Measurements from ENCODE around the gene PAX5. TPM values are rescaled to one million over a fixed set of nuclear protein-coding genes. Genes with fewer than 3 reads are reported as not detected.

Gene PAX5
- total RNA-seq, 1 donor from 2014 or later = 24.3 TPM

DNA sequence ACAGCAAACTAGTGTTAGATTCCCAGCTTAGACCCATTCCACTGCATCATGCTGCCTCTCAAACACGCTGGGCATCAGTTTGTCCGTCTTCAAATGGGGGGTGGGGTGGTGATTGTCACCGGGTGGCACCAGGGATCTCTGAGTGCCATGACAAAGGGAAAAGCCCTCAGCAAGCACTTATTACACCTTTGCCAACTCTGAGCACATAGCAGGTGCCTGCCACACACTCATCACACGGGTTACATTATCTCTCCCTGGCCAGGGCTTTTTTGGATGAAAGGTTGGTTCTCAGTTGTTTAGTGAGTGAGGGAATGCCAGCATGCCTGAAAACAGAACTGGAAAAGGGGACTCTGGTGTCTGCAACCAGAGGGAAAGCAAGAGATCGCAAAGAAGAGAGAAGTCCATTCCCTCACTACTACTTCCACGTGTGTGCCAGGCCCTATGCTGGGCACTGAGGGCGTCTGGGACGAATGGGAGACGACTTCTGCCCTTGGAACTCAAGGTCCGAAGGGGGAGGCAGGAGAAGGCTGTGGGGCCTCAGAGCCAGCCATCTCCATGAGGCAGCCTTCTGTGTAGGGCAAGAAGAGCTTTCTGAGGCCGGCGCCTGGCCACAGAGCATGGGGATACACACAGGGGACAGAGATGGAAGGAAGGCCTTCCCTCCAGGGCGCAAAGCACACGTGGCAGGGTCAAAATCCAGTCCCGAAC, 48.9 kb downstream of the PAX5 start:
- DNase-seq = no peak
- Mint-ChIP-seq H3K36me3 (ENCODE audit: unreplicated experiment) (peaks cover 6% of the 10 kb centered on the region), H3K27ac (ENCODE audit: unreplicated experiment) (peak overlapping the region; percentile 14), H3K27me3 (ENCODE audit: unreplicated experiment) (peaks cover 27% of the 10 kb centered on the region), H3K4me1 (ENCODE audit: low read depth, unreplicated experiment) (peaks cover 20% of the 10 kb centered on the region), H3K9me3 (ENCODE audit: unreplicated experiment) (peaks cover 5% of the 10 kb centered on the region), H3K4me3 (ENCODE audit: unreplicated experiment) (peak overlapping the region; percentile 82)
- TF ChIP-seq, protein P1, sequence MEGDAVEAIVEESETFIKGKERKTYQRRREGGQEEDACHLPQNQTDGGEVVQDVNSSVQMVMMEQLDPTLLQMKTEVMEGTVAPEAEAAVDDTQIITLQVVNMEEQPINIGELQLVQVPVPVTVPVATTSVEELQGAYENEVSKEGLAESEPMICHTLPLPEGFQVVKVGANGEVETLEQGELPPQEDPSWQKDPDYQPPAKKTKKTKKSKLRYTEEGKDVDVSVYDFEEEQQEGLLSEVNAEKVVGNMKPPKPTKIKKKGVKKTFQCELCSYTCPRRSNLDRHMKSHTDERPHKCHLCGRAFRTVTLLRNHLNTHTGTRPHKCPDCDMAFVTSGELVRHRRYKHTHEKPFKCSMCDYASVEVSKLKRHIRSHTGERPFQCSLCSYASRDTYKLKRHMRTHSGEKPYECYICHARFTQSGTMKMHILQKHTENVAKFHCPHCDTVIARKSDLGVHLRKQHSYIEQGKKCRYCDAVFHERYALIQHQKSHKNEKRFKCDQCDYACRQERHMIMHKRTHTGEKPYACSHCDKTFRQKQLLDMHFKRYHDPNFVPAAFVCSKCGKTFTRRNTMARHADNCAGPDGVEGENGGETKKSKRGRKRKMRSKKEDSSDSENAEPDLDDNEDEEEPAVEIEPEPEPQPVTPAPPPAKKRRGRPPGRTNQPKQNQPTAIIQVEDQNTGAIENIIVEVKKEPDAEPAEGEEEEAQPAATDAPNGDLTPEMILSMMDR (IDR thresholded peaks at IDR 0.05; ENCODE audit: partially characterized antibody, unreplicated experiment) = no peak

DNA sequence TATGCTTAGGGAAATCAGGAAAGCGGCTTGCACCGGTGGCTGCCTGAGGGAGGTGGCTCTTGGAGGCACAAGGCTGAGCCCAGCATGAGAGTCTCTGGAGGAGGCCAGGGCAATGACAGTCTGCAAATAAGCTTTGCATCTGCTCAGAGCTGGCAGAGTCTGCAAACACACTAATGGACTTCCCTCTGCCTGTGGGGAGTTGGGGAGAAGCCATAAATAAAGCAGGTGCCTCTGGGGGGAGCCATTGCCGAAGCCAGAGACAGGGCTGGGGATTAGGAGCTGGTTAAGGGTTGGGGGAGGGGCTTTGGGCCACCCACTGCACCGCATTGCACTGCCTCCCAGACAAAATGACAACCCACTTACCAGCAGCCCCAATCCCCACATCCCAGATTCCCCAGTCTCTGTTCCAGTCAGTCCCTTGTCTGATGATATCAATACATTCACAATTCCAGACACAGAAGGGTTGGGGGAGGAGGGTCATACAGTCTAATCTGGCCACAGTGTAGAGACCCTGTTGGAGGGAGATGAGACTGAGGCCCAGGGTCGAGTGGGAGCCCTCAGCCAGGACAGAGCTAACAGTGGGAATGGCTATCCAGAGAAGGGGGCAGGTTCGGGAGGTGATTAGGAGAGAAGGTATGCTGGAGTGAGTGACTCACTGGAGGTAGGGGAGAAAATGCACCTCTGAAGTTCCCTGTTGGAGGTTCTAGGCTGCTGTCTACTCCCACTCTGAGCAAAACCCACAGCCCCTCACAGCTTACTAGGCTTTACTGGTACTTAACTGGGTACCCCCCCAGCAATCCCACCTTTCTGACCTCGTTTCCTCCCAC, 53.7 kb downstream of the PAX5 start:
- peak; percentile 71 for DNase-seq
- TF ChIP-seq, protein P1 (IDR thresholded peaks at IDR 0.05; ENCODE audit: partially characterized antibody, unreplicated experiment) = peak; percentile 14
- Mint-ChIP-seq H3K27ac (ENCODE audit: unreplicated experiment) (peak overlapping the region; percentile 83), H3K4me3 (ENCODE audit: unreplicated experiment) (no peak overlapping the region), H3K9me3 (ENCODE audit: unreplicated experiment) (peaks cover 7% of the 10 kb centered on the region), H3K36me3 (ENCODE audit: unreplicated experiment) (no peaks in the 10 kb centered on the region), H3K27me3 (ENCODE audit: unreplicated experiment) (peaks cover 11% of the 10 kb centered on the region), H3K4me1 (ENCODE audit: low read depth, unreplicated experiment) (peaks cover 35% of the 10 kb centered on the region)

DNA sequence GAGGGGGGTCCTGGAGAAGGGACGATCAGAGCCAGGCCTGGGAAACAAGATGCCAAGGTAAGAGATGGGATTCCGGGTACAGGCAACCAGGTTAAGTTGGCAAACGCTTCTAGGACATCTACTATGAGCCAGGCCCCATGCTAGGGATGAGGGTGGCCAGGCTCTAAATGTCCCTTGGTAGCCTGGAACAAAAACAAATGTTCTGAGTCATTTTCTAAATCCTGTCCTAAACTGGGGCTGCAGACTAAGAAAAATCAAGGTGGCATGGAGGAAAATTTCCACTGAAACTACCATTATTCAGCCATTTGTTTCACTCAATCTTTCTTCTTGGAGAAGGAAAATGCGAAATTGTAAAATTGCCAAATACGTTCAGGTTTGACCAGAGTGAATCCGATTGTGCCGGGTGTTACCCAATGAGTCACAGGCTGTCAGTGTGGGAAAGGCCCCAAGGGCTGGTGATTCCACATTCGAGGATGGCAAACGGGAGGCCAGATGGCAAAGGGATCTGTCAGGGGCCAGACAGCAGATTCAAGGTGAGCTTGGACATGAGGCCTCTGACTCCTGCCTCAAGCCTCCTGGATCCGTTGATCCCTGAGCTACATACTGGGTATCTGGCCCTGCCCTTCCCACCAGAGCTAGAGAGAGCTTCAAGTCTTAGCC, 57.6 kb downstream of the PAX5 start:
- H3K36me3 Mint-ChIP-seq (ENCODE audit: unreplicated experiment) = no peaks in the 10 kb centered on the region
- TF ChIP-seq, protein P1 (IDR thresholded peaks at IDR 0.05; ENCODE audit: partially characterized antibody, unreplicated experiment) = no peak
- peaks cover 34% of the 10 kb centered on the region for H3K4me1 Mint-ChIP-seq (ENCODE audit: low read depth, unreplicated experiment)
- no peak overlapping the region for H3K27ac Mint-ChIP-seq (ENCODE audit: unreplicated experiment)
- DNase-seq = no peak
- peaks cover 9% of the 10 kb centered on the region for H3K9me3 Mint-ChIP-seq (ENCODE audit: unreplicated experiment)
- H3K27me3 Mint-ChIP-seq (ENCODE audit: unreplicated experiment) = peaks cover 3% of the 10 kb centered on the region
- H3K4me3 Mint-ChIP-seq (ENCODE audit: unreplicated experiment) = no peak overlapping the region

DNA sequence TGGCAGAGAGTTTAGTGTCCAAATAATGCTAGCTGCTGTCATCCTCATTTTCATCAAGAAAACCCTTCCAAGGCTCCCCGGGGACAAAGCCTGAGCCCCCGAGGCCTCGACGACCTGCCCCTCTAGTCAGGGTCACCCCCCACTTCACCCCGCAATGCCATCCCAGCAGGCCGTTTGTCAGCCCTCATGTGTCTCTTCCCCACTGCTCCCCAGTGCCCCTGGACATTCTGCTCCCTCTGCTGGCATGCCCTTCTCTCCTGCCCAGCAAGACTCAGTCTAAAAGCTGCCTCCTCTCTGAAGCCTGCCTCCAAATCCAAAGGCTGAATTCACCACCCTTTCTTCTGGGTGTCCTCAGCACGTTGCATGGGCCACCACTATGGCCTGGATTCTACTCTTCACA, 59.3 kb downstream of the PAX5 start:
- Mint-ChIP-seq H3K9me3 (ENCODE audit: unreplicated experiment) (peaks cover 5% of the 10 kb centered on the region), H3K27ac (ENCODE audit: unreplicated experiment) (no peak overlapping the region), H3K4me1 (ENCODE audit: low read depth, unreplicated experiment) (peaks cover 33% of the 10 kb centered on the region), H3K4me3 (ENCODE audit: unreplicated experiment) (no peak overlapping the region), H3K36me3 (ENCODE audit: unreplicated experiment) (no peaks in the 10 kb centered on the region), H3K27me3 (ENCODE audit: unreplicated experiment) (peaks cover 3% of the 10 kb centered on the region)
- TF ChIP-seq, protein P1 (IDR thresholded peaks at IDR 0.05; ENCODE audit: partially characterized antibody, unreplicated experiment) = no peak
- DNase-seq = no peak
